Neural cell (in vitro differentiated cells): Measurements from ENCODE around the gene TSPAN18. TPM values are rescaled to one million over a fixed set of nuclear protein-coding genes. Genes with fewer than 3 reads are reported as not detected.

Experiments
- H2AFZ ChIP-seq: fragments of 200-600, 300-800 bp; sonication (generic), shearing (Covaris generic); 2 replicates; pipeline ENCODE4 v1.6.0; 2014; ENCODE audit warnings: low read depth, mild to moderate bottlenecking, antibody characterized with exemption, low read length, moderate library complexity
- H3F3A ChIP-seq: fragments of 200-600 bp; shearing (Covaris generic); 2 replicates; pipeline ENCODE4 v1.6.1; 2016; ENCODE audit warnings: mild to moderate bottlenecking, moderate library complexity, mixed read lengths, antibody characterized with exemption, low read length; ENCODE audit not compliant: insufficient read depth, poor library complexity, severe bottlenecking
- H3K27ac ChIP-seq: fragments of 200-600, 300-800 bp; sonication (generic), shearing (Covaris generic); 2 replicates; pipeline ENCODE4 v1.5.1; 2014; ENCODE audit warnings: mild to moderate bottlenecking, low read length, moderate library complexity
- H3K27me3 ChIP-seq: fragments of 300-800, 200-600 bp; sonication (generic), shearing (Covaris generic); 2 replicates; pipeline ENCODE4 v1.6.0; 2014; ENCODE audit warnings: mild to moderate bottlenecking, low read depth, low read length, moderate library complexity; ENCODE audit not compliant: insufficient read depth
- H3K36me3 ChIP-seq: fragments of 300-800, 200-600 bp; sonication (generic), shearing (Covaris generic); 2 replicates; pipeline ENCODE4 v1.5.1; 2014; ENCODE audit warnings: mild to moderate bottlenecking, antibody characterized with exemption, low read length, moderate library complexity; ENCODE audit not compliant: insufficient read depth
- H3K4me2 ChIP-seq: fragments of 300-800, 200-600 bp; sonication (generic), shearing (Covaris generic); 2 replicates; pipeline ENCODE4 v1.6.0; 2014; ENCODE audit warnings: mild to moderate bottlenecking, low read length
- H3K4me3 ChIP-seq: fragments of 300-800, 200-600 bp; sonication (generic), shearing (Covaris generic); 2 replicates; pipeline ENCODE4 v1.5.1; 2014; ENCODE audit warnings: mild to moderate bottlenecking, low read length, moderate library complexity
- H3K79me2 ChIP-seq: fragments of 200-600 bp; shearing (Covaris generic); replicated peaks from 2 replicates; pipeline ENCODE4 v1.6.0; 2014; ENCODE audit warnings: mild to moderate bottlenecking, low read length, moderate library complexity; ENCODE audit not compliant: insufficient read depth
- H3K9ac ChIP-seq: fragments of 300-800, 200-600 bp; sonication (generic), shearing (Covaris generic); 2 replicates; pipeline ENCODE4 v1.6.1; 2016; ENCODE audit warnings: mild to moderate bottlenecking, low read length, mixed read lengths
- H3K9me2 ChIP-seq: fragments of 200-600 bp; shearing (Covaris generic); 2 replicates; pipeline ENCODE4 v1.6.1; 2016; ENCODE audit warnings: mild to moderate bottlenecking, low read length, mixed read lengths; ENCODE audit not compliant: insufficient read depth
- H3K9me3 ChIP-seq: fragments of 200-600, 300-800 bp; sonication (generic), shearing (Covaris generic); 2 replicates; pipeline ENCODE4 v1.6.1; 2016; ENCODE audit warnings: mild to moderate bottlenecking, mixed run types, low read length, moderate library complexity, mixed read lengths
- H4K20me1 ChIP-seq: fragments of 200-600 bp; shearing (Covaris generic); 2 replicates; pipeline ENCODE4 v1.6.1; 2016; ENCODE audit warnings: mild to moderate bottlenecking, mixed run types; ENCODE audit not compliant: insufficient read depth
- EP300 ChIP-seq: fragments of 450-650 bp; conservative IDR thresholded peaks from 2 replicates; pipeline ENCODE4 v1.6.1; 2014; ENCODE audit warnings: antibody characterized with exemption, mild to moderate bottlenecking, moderate library complexity; ENCODE audit not compliant: poor library complexity, severe bottlenecking
- EZH2 ChIP-seq: fragments of 200-600, 300-800 bp; shearing (Covaris generic), sonication (generic); IDR thresholded peaks from 2 replicates; pipeline ENCODE4 v1.6.1; 2014; ENCODE audit warnings: antibody characterized with exemption, low read length, borderline replicate concordance, mild to moderate bottlenecking; ENCODE audit not compliant: insufficient read depth, poor library complexity, severe bottlenecking
- MXI1 ChIP-seq: fragments of 450-650 bp; conservative IDR thresholded peaks from 2 replicates; pipeline ENCODE4 v1.6.1; 2014; ENCODE audit warnings: antibody characterized with exemption, mild to moderate bottlenecking; ENCODE audit not compliant: poor library complexity, severe bottlenecking
- POLR2AphosphoS5 ChIP-seq: IDR thresholded peaks from 2 replicates; pipeline ENCODE4 v1.6.1; 2012
- RAD21 ChIP-seq: fragments of 450-650 bp; conservative IDR thresholded peaks from 2 replicates; pipeline ENCODE4 v1.6.1; 2014; ENCODE audit warnings: antibody characterized with exemption, mild to moderate bottlenecking, moderate library complexity
- SMC3 ChIP-seq: fragments of 450-650 bp; conservative IDR thresholded peaks from 2 replicates; pipeline ENCODE4 v1.6.1; 2014; ENCODE audit warnings: antibody characterized with exemption, mild to moderate bottlenecking, moderate library complexity; ENCODE audit not compliant: poor library complexity
- TAF1 ChIP-seq: IDR thresholded peaks from 2 replicates; pipeline ENCODE4 v1.6.1; 2012; ENCODE audit warnings: low read depth
- polyA plus RNA-seq: library from polyadenylated mRNA; depleted of rRNA; stranded (reverse); fragments of >200 nt; gene quantifications from 2 replicates; pipeline ENCODE4 v1.2.3, GENCODE V29; 2014
- TF ChIP-seq, protein P1 (sequence below): fragments of 450-650 bp; IDR thresholded peaks from 2 replicates; pipeline ENCODE4 v1.5.1; 2014; ENCODE audit warnings: antibody characterized with exemption, mild to moderate bottlenecking, moderate library complexity; ENCODE audit not compliant: poor library complexity, severe bottlenecking
- TF ChIP-seq, protein P2 (sequence below): IDR thresholded peaks from 2 replicates; pipeline ENCODE4 v1.6.1; 2012; ENCODE audit warnings: borderline replicate concordance

The TSPAN18 gene
- polyA plus RNA-seq, 1 donor from 2014 or later = 8.4 TPM

DNA sequence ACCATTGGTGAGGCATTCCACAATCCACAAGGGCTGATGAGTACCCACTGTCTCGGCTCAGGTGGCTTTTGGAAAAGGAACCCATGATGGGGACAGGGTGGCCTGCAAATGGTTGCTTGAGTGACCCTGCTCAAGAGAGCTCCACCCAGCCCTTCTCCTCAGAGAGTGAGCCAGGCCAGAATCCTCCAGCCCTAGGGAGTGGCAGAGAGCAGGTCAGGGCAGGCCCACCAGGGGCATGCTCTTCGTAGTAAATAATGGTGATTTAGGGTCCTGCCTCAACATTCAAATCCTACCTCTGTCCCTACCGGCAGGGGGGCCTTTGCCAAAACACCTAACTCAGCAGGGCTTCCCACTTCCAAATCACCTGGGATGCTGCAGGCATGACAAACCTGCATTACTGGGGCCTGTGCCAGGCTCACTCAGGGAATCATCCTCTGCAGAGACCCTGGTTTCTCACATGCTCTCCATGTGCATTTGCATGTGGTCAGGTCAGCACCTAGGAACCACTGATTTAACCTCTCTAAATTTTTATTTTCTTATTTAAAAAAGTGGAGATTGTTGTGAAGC, 241.3 kb downstream of the TSPAN18 start:
- TF ChIP-seq RAD21 (no peak), SMC3 (no peak), EZH2 (no peak), POLR2AphosphoS5 (no peak), TAF1 (no peak), EP300 (no peak), MXI1 (no peak)
- TF ChIP-seq, protein P1, sequence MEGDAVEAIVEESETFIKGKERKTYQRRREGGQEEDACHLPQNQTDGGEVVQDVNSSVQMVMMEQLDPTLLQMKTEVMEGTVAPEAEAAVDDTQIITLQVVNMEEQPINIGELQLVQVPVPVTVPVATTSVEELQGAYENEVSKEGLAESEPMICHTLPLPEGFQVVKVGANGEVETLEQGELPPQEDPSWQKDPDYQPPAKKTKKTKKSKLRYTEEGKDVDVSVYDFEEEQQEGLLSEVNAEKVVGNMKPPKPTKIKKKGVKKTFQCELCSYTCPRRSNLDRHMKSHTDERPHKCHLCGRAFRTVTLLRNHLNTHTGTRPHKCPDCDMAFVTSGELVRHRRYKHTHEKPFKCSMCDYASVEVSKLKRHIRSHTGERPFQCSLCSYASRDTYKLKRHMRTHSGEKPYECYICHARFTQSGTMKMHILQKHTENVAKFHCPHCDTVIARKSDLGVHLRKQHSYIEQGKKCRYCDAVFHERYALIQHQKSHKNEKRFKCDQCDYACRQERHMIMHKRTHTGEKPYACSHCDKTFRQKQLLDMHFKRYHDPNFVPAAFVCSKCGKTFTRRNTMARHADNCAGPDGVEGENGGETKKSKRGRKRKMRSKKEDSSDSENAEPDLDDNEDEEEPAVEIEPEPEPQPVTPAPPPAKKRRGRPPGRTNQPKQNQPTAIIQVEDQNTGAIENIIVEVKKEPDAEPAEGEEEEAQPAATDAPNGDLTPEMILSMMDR = no peak
- TF ChIP-seq, protein P2, sequence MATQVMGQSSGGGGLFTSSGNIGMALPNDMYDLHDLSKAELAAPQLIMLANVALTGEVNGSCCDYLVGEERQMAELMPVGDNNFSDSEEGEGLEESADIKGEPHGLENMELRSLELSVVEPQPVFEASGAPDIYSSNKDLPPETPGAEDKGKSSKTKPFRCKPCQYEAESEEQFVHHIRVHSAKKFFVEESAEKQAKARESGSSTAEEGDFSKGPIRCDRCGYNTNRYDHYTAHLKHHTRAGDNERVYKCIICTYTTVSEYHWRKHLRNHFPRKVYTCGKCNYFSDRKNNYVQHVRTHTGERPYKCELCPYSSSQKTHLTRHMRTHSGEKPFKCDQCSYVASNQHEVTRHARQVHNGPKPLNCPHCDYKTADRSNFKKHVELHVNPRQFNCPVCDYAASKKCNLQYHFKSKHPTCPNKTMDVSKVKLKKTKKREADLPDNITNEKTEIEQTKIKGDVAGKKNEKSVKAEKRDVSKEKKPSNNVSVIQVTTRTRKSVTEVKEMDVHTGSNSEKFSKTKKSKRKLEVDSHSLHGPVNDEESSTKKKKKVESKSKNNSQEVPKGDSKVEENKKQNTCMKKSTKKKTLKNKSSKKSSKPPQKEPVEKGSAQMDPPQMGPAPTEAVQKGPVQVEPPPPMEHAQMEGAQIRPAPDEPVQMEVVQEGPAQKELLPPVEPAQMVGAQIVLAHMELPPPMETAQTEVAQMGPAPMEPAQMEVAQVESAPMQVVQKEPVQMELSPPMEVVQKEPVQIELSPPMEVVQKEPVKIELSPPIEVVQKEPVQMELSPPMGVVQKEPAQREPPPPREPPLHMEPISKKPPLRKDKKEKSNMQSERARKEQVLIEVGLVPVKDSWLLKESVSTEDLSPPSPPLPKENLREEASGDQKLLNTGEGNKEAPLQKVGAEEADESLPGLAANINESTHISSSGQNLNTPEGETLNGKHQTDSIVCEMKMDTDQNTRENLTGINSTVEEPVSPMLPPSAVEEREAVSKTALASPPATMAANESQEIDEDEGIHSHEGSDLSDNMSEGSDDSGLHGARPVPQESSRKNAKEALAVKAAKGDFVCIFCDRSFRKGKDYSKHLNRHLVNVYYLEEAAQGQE = no peak
- Histone ChIP-seq H3K4me3 (no peak overlapping the region), H3K79me2 (no peaks in the 10 kb centered on the region), H3K27ac (no peak overlapping the region), H3K9ac (no peak overlapping the region), H4K20me1 (no peaks in the 10 kb centered on the region), H3K27me3 (no peaks in the 10 kb centered on the region), H3K9me2 (no peaks in the 10 kb centered on the region), H2AFZ (no peak overlapping the region), H3K9me3 (no peaks in the 10 kb centered on the region), H3K4me2 (no peak overlapping the region), H3F3A (no peaks in the 10 kb centered on the region), H3K36me3 (no peaks in the 10 kb centered on the region)

GRCh38 chr11:44968510-44968909, 241.7 kb downstream of the TSPAN18 start:
- H3K36me3 ChIP-seq = no peaks in the 10 kb centered on the region
- no peaks in the 10 kb centered on the region for H3K27me3 ChIP-seq
- no peak overlapping the region for H2AFZ ChIP-seq
- H3K9me3 ChIP-seq = no peaks in the 10 kb centered on the region
- H3K79me2 ChIP-seq = no peaks in the 10 kb centered on the region
- no peak overlapping the region for H3K4me2 ChIP-seq
- no peak overlapping the region for H3K4me3 ChIP-seq
- no peaks in the 10 kb centered on the region for H4K20me1 ChIP-seq
- H3K9ac ChIP-seq = no peak overlapping the region
- no peak overlapping the region for H3K27ac ChIP-seq
- no peaks in the 10 kb centered on the region for H3F3A ChIP-seq
- H3K9me2 ChIP-seq = no peaks in the 10 kb centered on the region
- TF ChIP-seq POLR2AphosphoS5 (no peak), EP300 (no peak), TAF1 (no peak), MXI1 (no peak), EZH2 (no peak), RAD21 (no peak)
- TF ChIP-seq, protein P1 = no peak
